KBM-7 (cell line): ENCODE measurements around the gene C2CD2.
A peak's percentile ranks its signal among the peaks of the same experiment; 100 is the strongest.

Experiments used
- DNase-seq: peaks from one replicate; pipeline ENCODE4 v3.0.0-alpha.2; 2015
- in situ Hi-C: fragments of 300-500 bp; cut with MboI; formaldehyde crosslinking; loops from 2 replicates; pipeline ENCODE4 v1.14.3; 2020; ENCODE audit warnings: low sequenced_read_pairs, low pct_unique_long_range_greater_than_20kb, mixed read lengths

The C2CD2 gene

DNA sequence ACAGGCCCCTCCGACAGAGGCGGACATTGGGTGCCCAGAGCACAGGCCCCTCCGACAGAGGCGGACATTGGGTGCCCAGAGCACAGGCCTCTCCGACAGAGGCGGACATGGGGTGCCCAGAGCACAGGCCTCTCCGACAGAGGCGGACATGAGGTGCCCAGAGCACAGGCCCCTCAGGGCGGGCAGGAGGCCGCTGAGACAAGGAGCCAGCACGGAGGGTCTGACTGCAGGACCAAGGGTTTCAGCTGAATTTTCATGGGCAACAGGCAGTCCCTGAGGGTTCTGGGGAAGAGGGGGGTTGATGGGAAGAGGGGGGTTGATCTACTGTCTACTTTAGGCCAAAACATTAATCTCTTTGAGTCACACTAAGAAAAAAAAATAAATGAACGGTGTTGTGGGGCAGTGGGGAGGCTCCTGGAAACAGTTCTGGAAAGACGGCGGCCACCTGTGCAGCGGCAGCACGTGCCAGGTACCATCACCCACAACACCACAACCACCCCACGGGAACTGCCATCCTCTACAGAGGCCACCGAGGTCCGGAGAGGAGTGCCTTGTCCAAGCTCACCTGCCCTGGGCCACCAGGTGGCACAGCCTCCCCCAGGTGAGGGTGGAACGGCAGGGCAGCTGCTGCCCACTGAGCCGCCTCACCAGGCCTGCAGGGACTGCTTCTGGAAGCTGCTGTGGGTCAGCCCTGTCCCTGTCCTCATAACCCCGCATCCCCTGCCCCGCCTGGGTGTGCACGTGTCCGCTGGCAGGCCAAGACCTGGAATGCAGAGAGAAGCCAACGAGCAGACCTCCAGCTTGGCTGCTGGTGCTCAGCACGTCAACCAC is 95.1 kb downstream of the C2CD2 start:
- in situ Hi-C loops, result no loop called here

DNA sequence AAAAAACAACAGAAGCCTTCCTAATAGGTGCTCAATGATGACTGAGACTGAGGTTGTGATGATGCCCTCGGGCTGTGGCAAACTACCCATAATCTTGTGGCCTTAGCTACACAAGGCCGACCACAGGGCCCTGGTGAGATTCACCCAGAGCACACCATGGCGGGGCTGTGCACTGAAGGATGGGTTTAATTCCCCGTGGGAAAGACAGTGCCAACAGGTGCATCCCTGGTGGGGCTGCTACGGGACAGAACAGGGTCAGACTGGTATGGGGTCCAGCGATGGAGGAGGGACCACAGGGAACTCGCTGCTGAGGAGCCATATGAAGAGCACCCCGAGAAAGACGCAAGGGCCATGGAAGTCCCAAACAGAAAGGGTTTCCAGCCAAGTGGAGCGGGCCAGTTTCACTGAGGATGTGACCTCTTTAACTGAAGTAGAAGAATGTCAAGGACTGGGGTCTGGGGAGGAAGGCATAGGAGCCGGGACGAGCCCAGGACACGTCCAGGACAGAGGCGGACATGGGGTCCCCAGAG is 96.0 kb downstream of the C2CD2 start:
- in situ Hi-C loops, result no loop called here

More for the DNA sequence above, 95.1 kb downstream of the C2CD2 start:
- no peak for DNase-seq

DNA sequence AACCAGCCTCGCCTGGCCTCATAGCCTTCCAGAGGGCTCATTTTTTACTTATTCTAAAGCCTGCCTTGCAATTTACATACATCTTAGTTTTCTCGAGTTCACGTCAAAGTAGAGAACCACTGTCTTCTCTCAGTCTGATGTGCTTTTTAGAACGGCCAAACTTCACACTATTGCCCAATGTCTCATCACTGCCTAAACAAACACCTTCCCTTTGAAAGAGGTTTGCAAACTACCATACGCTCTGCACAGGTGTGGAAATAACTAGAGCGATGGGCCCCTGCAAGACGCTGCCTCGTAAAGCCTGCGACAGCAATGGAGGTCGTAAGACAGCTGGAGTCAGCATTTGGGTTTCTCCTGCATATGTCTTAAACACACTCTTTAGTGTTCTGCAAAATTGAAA is 97.2 kb downstream of the C2CD2 start:
- in situ Hi-C loops, result no loop called here
- DNase-seq, result no peak

More for the DNA sequence above, 96.0 kb downstream of the C2CD2 start:
- no peak for DNase-seq

DNA sequence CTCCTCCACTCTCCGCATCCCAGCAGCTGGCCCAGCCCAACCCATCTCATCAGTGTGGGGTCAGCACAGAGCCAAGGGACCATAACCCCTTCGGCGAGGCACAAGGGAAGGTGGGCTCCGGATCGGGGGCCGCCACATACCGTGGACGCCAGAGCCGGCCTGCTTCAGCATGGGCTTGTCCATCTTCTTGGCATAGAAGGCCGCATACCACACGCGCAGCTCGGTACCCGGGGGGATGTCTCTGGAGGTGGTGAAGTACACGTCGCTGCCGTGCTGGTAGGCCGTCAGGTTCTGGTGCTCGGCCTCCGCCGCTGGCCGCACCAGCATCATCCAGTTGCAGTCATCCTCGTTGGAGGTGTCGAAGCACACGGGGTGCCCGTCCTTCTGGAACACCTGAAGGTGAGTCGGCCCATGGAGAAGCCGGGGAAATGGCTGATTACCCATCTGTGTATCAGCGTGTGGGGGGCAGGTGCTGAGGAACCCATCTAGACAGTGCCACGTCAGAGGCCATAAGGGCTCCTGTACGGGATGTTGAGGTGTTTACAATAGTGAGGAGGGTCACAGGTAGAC is 99.3 kb downstream of the C2CD2 start:
- in situ Hi-C loops, result no loop called here
- DNase-seq, result no peak

DNA sequence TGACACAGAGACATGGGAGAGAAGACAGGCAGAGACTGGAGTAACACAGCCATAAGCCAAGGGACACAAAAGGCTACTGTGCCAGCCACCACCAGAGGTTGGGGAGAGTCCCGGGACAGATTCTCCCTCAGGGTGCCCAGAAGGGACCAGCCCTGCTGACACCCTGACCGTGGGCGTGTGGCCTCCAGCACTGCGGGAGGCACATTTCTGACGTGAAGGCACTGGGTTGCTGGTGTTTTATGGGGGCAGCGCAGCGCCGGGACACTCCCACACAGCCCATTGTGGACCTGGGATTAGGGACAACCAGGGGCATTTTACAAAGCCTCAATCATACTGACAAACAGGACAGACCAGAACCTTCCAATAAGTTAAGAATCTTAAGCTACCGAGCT is 100.9 kb downstream of the C2CD2 start:
- in situ Hi-C loops, result no loop called here

DNA sequence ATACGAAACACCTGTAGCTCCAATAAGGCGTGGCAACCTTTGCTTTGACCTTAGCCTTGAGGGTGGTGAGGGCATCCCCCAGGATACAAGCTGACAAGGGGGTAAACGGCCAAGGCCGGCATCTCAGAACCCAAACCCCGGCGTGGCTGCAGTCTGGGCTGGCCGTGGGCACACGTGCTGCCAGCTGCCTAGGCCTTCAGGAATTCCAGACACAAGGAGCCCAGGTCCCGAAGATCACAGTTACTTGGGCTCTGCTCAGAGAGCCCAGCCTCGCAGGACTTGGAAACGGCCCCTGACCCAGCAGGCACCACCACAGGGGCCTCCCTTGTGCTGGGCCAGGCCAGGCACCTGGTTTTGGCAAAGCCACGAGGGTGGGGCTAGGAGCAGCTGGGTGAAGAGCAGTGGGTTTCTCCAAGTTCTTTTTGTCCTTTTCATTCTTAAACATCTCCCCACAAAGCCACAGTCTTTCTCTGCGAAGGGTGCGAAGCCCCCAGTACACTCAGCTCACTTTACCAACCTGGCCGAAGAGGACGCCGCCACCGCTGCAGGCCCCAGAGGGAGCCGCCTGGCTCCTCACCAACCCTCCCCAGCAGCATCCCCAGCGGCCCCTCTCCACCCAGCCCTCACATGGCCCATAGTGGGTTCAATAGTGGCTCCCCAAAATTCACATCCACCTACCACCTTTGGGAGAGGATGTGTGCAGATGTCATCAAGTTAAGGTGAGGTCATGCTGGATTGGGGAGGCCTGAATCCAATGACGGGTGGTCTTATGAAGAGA is 101.5 kb downstream of the C2CD2 start:
- in situ Hi-C loops, result no loop called here
- DNase-seq, result no peak

More for the DNA sequence above, 100.9 kb downstream of the C2CD2 start:
- DNase-seq, result no peak

DNA sequence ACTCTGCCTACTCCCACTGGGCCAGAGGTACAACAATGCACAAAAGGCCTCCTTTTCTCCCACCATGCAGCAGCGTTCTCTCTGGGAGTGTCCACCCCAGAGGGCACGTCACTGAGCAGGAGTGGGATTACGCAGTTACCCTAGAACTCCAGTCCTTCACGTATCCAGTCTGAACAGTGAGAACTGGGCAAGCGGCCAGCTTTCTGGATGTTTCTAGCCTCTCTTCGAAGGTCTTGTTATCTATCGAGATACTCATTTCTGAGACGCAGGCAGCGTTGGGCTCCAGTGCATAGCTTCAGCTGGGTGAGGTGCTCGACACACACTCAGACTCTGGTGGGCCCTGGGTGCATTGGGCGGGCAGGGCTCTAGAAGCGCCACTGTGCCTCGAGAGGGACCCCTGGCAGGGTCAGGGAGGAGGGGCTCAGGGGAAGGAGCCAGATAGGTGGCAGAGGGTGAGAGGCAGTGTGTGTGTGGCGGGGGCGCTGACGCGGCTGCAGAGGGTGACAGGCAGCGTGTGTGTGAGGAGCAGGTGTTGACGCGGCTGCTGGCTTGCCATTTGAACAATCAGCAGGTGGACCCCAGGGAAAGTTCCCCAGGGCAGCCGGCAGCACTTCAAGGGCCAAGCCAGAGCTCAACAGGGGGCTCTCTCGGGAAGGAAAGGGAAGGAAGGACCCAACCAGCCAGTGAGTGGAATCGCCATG is 102.6 kb downstream of the C2CD2 start:
- no peak for DNase-seq

DNA sequence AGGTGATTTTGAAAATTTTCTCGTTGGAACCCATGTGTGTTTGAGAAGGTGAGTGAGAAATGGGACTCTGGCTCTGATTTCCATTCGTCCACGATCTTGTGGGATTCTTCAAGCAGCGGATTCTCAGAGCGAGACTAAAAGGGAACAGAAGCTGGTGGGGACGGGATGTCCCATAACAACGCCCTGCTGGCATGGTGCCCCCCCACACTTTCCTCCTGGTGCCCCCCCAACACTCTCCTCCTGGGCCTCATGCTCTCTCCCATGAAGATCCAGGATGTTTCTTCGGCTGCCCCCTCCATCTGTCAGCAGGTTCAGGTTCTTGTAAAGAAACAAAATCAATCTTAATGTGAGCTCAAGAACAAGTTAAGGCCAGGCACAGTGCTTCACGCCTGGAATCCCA is 103.7 kb downstream of the C2CD2 start:
- DNase-seq, result no peak
- in situ Hi-C loops, result no loop called here

More for the DNA sequence above, 102.6 kb downstream of the C2CD2 start:
- in situ Hi-C loops, result no loop called here

DNA sequence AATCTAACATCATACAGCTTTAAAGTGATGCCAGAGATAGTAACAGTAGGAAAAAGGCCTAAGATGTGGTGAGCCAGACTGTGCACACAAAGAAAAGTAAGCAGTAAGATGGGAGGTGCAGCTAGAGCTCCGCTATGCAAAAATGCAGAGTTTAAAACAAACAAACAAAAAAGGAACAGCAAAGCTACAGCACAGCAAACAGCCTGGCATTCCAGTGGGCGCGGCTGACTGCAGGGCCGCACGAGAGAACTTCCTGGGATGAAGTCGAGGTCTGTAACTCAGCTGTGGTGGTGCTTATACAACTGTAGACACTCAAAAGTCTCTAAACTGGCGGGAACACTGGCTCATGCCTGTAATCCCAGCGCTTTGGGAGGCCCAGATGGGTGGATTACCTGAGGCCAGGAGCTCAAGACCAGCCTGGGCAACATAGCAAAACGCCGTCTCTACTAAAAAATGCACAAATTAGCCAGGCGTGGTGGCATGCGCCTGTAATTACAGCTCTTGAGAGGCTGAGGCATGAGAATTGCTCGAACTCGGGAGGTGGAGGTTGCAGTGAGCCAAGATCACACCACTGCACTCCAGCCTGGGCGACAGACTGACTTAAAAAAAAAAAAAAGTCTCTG is 104.7 kb downstream of the C2CD2 start:
- DNase-seq, result no peak
- in situ Hi-C loops, result no loop called here

DNA sequence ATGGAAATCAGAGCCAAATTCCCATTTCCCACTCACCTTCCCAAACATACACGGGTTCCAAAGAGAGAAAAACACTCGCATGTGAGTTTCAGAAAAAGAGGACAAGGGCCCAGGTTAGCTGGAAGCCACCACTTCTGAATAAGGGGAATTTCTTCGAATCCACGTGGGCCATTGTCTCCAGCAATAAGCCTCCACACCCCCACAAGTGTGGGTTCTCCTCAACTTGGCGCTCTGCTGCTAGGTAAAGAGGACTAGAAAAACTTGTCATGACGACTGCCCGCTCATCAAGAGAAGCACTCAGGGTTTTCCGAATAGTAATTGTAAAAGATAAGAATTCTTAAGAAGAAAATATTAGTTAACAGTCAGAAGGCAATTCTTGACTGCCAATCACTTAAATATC is 105.3 kb downstream of the C2CD2 start:
- DNase-seq, result no peak
- in situ Hi-C loops, result no loop called here

DNA sequence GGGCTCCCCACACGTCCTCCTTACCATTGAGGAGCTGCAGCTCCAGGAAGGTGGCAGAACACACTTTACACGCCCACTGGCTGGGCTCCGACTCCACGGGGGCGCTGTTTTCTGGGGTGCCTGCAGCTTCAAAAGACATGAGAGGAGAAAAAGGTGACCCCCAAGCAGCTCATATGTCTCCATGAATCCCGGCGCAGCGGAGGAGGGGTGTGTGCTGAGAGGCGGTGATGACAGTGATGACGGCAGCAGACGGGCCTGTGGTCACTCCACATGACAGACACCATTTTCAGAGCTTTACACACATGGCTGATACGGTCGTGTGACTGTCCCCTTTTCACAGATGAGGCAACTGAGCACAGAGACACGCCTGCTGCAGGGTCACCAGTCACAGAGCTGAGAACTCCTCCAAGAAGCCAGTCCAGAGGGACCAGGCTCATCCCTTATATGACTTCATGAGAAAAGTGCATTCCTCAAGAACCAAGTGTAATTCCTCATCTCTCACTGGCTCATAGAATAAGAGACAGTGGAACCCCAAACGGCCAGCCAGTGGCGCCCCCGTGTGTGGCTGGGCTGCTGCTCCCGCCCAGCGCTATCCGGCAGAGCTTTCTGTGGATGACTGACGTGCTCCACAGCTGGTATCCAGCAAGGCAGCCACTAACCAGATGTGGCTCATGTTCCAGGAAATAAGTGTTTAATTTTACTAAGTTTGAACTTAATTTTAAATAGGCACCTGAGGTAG is 106.6 kb downstream of the C2CD2 start:
- peak; percentile 5 for DNase-seq
- in situ Hi-C loops, result no loop called here

DNA sequence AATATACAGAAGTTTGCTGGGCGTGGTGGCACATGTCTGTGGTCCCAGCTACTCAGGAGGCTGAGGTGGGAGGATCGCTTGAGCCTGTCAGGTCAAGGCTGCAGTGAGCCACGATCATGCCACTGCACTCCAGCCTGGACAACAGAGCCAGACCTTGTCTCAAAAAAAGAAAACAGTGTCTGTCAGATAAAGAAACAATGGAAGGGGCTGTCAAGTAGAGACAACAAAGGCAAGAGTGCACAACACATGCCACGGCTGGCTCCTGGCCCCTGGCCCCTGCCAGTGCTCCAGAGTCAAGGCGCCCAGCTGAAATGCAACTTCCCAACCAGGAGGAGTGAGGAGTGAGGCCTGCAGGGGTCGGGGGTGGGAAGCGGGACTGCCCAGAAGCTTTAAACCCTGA is 107.3 kb downstream of the C2CD2 start:
- no peak for DNase-seq
- in situ Hi-C loops, result no loop called here

DNA sequence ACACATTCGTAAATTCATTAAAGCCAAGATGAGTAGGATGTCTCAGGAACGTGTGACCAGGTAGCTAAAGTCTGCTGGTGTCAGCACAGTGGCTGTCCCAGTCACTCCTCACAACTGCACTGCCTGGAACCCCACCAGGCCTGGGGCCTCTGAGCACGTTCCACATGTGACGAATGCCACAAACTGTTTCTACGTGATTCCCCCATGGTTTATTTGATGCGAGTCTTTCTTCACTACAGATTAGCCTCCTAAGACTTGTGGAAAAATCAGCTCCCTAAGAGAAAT is 107.8 kb downstream of the C2CD2 start:
- in situ Hi-C loops, result no loop called here

DNA sequence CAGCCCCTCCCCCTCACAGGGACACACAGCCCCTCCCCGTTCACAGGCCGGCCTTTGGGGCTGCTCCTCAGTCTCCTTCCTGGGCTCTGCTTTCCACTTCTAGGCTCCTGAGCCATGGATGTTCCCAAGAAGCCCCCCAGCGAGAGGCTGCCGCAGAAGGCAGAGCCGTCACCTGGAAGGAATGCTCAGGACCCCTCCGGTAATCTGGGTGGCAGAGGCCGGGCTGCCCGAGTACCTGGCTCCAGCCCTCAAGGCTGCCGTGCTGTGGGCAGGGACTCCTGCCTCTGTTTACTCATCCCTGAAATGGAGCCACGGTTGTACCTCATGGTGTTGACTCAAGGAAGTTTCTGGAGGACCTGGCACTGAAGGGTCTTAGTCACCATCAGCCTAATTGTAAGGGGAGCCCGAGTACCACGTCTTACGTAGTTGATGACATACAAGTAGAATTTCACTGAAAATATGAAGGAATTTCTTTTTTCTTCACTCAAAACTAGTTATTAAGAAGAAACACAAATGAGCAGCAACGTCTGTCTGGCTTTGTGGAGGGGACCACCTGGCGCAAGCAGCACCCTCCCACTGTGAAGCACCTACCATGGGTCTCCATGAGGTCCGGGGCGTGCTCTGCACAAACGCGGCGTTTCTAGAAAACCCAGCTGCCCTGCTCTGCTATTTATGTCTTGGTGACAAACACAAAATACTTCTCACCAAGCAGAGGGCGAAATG is 108.3 kb downstream of the C2CD2 start:
- in situ Hi-C loops, result no loop called here
- no peak for DNase-seq

More for the DNA sequence above, 107.8 kb downstream of the C2CD2 start:
- no peak for DNase-seq

DNA sequence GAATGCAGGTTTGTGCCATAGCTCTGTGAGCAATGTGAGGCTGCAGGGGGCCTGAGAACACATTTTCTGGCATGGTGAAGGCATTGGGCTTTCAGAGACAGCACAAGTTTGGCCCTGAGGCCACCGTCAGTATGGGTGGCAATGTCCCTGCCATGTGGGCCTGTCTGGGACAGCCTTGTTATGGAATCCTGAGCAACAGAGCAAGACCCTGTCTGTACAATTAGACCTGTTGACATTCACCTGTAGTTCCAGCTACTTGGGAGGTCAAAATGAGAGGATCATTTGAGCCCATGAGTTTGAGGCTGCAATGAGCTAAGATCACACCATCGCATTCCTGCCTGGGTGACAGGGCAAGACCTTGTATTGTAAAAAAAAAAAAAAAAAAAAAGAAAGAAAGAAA is 110.2 kb downstream of the C2CD2 start:
- DNase-seq, result no peak
- in situ Hi-C loops, result no loop called here

DNA sequence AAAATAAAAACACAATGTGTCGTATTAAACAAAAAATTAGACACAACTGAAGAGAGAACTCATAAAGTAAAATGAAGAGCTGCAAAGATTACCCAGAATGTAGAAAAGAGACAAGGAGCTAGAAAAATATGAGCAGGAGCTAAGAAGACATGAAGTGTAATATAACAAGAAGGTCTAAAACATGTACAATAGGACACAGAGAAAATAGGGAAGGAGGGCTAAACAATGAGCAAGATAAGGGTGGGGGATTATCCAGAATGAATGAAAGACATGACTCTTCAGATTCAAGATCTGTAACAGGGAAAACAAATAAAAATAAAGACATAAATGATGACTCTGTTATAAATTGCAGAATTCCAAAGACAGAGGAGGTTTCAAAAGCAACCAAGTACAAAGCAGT is 112.9 kb downstream of the C2CD2 start:
- in situ Hi-C loops, result no loop called here
- DNase-seq, result no peak

DNA sequence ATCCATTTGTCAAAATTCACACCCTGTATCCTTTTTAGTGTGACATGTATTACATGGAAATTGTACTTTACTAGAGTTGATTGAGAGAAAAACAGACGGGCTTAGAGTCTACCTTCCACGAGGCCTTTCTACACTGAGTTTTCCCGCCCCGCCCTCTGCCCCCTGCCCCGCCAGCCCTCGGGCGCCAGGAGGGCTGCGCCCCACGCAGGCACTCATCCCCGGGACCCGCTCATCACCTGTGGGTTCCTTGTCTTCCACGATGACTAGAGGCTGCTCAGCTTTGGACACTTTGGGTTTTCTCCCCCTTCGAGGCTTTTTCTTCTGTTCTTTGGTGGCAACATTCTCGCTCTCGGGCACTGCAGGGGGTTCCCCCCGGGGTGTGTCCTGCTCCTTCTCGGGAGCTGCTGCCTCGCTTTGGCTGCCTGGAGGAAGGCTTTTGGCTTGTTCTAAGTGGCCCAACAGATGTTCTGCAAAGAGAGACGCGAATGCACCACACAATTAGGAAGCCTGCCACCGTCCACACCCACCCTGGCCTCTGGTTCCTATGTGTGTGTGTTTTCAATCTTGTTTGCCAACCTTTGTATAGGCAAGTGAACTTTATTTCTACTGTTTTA is 114.3 kb downstream of the C2CD2 start:
- in situ Hi-C loops, result no loop called here
- DNase-seq, result no peak
